Cardiac muscle cell (in vitro differentiated cells and primary cell): ENCODE measurements around the gene VSTM2B. TPM values are rescaled to one million over a fixed set of nuclear protein-coding genes. Genes with fewer than 3 reads are reported as not detected.

Source experiments
- DNase-seq, 2 donors: peaks; one replicate each; pipeline versions ENCODE4 v3.0.0 to v3.0.0-alpha.2; 2010 to 2017; ENCODE audit warnings: low read depth in 1 of 2, low spot score in 1 of 2
- H3K27ac ChIP-seq: fragments of 200-600 bp; sonication (generic); 2 replicates; pipeline ENCODE4 v1.5.1; 2016
- H3K27me3 ChIP-seq: fragments of 200-600 bp; sonication (generic); 2 replicates; pipeline ENCODE4 v1.6.0; 2016; ENCODE audit warnings: control low read depth
- H3K36me3 ChIP-seq: fragments of 200-600 bp; sonication (generic); 2 replicates; pipeline ENCODE4 v1.5.1; 2016; ENCODE audit warnings: control low read depth
- H3K4me1 ChIP-seq: fragments of 200-600 bp; sonication (generic); 2 replicates; pipeline ENCODE4 v1.8.1; 2017; ENCODE audit warnings: low read depth, mild to moderate bottlenecking, mixed run types
- H3K4me3 ChIP-seq: fragments of 200-600 bp; sonication (generic); 2 replicates; pipeline ENCODE4 v1.5.1; 2016; ENCODE audit warnings: mild to moderate bottlenecking
- H3K9me3 ChIP-seq: fragments of 200-600 bp; sonication (generic); 2 replicates; pipeline ENCODE4 v1.5.1; 2017; ENCODE audit warnings: low read depth, mild to moderate bottlenecking, control low read depth
- polyA plus RNA-seq: library from polyadenylated mRNA; unstranded; fragments of >200 nt; fragmentation: Nextera tagmentation; extraction: Ambion mirVana; gene quantifications from 2 replicates; pipeline ENCODE4 v1.2.1, GENCODE V29; 2016
- total RNA-seq: library from RNA; depleted of rRNA; stranded (reverse); fragments of >200 nt; gene quantifications from 2 replicates; pipeline ENCODE4 v1.2.3, GENCODE V29; 2016
- TF ChIP-seq, protein P1 (sequence below): IDR thresholded peaks from 2 replicates; pipeline ENCODE4 v1.5.1; 2012; ENCODE audit warnings: low read depth, mild to moderate bottlenecking, low read length

Gene VSTM2B
- total and polyA plus RNA-seq, 2 experiments from 2014 or later, result 0.39 TPM; not detected in 1

DNA sequence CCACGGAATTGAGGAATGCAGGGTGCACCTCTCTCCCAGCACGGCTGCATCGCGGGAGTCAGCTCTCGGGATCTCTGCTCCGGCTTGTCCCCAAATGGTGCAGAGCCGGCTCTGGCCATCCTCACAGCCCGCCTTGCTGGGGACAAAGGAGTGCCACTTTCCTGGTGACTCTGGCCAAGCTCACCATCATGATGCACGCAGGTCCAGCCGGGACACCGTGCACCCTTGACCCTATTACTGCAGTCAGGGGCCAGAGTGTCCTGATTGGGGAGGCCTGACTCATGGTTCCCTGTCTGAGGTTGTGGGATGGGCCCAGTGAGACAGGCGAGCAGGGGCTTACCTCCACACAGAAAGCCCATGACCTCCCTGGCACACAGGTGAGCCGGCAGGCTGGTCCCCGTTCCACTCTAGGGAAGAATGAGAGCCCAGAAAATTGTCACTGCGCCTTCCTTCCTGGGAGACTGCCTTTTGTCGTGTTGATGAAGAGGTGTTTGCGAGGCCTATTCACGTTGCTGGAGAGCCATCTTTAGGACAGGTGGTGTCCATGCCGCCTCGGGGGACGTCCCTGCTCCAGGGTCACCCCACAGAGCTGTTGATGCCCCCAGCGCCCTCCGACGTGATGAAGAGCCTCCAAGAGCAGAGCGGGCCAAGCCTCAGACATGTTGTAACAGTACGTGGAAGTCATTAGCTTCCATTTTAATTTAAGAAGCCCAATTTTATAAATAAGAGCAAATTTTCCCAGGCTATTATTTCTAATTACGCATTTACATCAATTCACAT is 18.5 kb upstream of the VSTM2B start:
- Histone ChIP-seq H3K9me3 (no peaks in the 10 kb centered on the region), H3K36me3 (no peaks in the 10 kb centered on the region), H3K27ac (no peak overlapping the region), H3K4me1 (no peaks in the 10 kb centered on the region), H3K4me3 (no peak overlapping the region), H3K27me3 (peaks cover 6% of the 10 kb centered on the region)
- DNase-seq, result no peak
- TF ChIP-seq, protein P1, sequence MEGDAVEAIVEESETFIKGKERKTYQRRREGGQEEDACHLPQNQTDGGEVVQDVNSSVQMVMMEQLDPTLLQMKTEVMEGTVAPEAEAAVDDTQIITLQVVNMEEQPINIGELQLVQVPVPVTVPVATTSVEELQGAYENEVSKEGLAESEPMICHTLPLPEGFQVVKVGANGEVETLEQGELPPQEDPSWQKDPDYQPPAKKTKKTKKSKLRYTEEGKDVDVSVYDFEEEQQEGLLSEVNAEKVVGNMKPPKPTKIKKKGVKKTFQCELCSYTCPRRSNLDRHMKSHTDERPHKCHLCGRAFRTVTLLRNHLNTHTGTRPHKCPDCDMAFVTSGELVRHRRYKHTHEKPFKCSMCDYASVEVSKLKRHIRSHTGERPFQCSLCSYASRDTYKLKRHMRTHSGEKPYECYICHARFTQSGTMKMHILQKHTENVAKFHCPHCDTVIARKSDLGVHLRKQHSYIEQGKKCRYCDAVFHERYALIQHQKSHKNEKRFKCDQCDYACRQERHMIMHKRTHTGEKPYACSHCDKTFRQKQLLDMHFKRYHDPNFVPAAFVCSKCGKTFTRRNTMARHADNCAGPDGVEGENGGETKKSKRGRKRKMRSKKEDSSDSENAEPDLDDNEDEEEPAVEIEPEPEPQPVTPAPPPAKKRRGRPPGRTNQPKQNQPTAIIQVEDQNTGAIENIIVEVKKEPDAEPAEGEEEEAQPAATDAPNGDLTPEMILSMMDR, result no peak

GRCh38 chr19:29508181-29508580 is 17.6 kb upstream of the VSTM2B start:
- Histone ChIP-seq H3K4me3 (no peak overlapping the region), H3K4me1 (no peaks in the 10 kb centered on the region), H3K9me3 (no peaks in the 10 kb centered on the region), H3K27me3 (peaks cover 13% of the 10 kb centered on the region), H3K27ac (no peak overlapping the region), H3K36me3 (no peaks in the 10 kb centered on the region)
- TF ChIP-seq, protein P1, result no peak
- no peak for DNase-seq

- no peaks in the 10 kb centered on the region for H3K4me1 ChIP-seq
- no peak overlapping the region for H3K27ac ChIP-seq
- no peaks in the 10 kb centered on the region for H3K9me3 ChIP-seq
- TF ChIP-seq, protein P1, result no peak
- no peaks in the 10 kb centered on the region for H3K36me3 ChIP-seq
- H3K27me3 ChIP-seq, result peaks cover 14% of the 10 kb centered on the region
- no peak overlapping the region for H3K4me3 ChIP-seq
- DNase-seq, result no peak
Measured at GRCh38 chr19:29509456-29509855, 16.3 kb upstream of the VSTM2B start.

DNA sequence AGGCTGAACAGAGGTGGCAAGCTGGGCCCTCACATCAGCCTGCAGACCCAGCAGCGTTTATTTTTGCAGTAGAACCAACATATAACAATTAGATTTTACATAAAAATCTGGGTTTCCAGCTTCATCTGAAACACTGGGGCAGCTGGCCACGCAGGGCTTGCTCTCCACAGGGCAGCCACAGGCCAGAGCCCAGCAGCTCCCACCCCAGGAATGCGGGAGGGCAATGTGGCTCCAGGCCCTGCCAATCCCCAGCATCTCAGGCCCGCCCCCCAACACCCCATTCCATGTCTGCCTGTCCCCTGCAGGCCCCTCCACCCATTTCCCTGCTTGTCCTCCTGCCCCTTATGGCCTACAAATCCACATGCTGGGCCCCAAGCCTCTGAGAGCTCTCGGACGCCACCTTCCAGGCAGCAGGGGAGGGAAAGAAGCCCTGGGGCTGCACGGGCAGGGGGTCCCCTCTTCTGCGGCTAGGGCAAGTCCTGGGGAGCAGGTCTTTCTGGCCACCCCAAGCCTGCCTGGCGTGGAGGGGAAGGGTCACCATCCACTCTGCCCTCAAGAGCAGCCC is 15.0 kb upstream of the VSTM2B start:
- no peaks in the 10 kb centered on the region for H3K36me3 ChIP-seq
- no peaks in the 10 kb centered on the region for H3K9me3 ChIP-seq
- no peaks in the 10 kb centered on the region for H3K4me1 ChIP-seq
- H3K27ac ChIP-seq, result no peak overlapping the region
- H3K27me3 ChIP-seq, result peaks cover 26% of the 10 kb centered on the region
- no peak overlapping the region for H3K4me3 ChIP-seq
- TF ChIP-seq, protein P1, result no peak
- DNase-seq, result no peak

GRCh38 chr19:29511768-29512167 is 14.0 kb upstream of the VSTM2B start:
- H3K9me3 ChIP-seq, result no peaks in the 10 kb centered on the region
- H3K4me1 ChIP-seq, result no peaks in the 10 kb centered on the region
- H3K27ac ChIP-seq, result no peak overlapping the region
- no peak overlapping the region for H3K4me3 ChIP-seq
- H3K36me3 ChIP-seq, result no peaks in the 10 kb centered on the region
- no peak for DNase-seq
- H3K27me3 ChIP-seq, result peaks cover 35% of the 10 kb centered on the region
- TF ChIP-seq, protein P1, result no peak
